Loucy (cell line): Measurements from ENCODE around the gene ARHGAP15.

Experiments used
- H2AFZ ChIP-seq: fragments of 200-600 bp; sonication (generic); 2 replicates; pipeline ENCODE4 v1.6.0; 2016; ENCODE audit warnings: antibody characterized with exemption, mild to moderate bottlenecking, low read length, moderate library complexity
- H3F3A ChIP-seq: fragments of 200-600 bp; 2 replicates; pipeline ENCODE4 v1.6.0; 2016; ENCODE audit warnings: antibody characterized with exemption, low read depth, mild to moderate bottlenecking
- H3K27me3 ChIP-seq: fragments of 200-600 bp; sonication (generic); 2 replicates; pipeline ENCODE4 v1.6.1; 2014; ENCODE audit warnings: low read length, mild to moderate bottlenecking; ENCODE audit not compliant: insufficient read depth, poor library complexity, severe bottlenecking
- H3K36me3 ChIP-seq: fragments of 200-600 bp; sonication (generic); 2 replicates; pipeline ENCODE4 v1.6.1; 2016; ENCODE audit warnings: low read length; ENCODE audit not compliant: insufficient read depth
- H3K4me1 ChIP-seq: fragments of 200-600 bp; sonication (generic); 2 replicates; pipeline ENCODE4 v1.5.1; 2014; ENCODE audit warnings: low read length, mild to moderate bottlenecking; ENCODE audit not compliant: insufficient read depth, poor library complexity, severe bottlenecking
- H3K4me2 ChIP-seq: fragments of 200-600 bp; sonication (generic); 2 replicates; pipeline ENCODE4 v1.6.0; 2014; ENCODE audit warnings: antibody characterized with exemption, low read length, low read depth, mild to moderate bottlenecking; ENCODE audit not compliant: poor library complexity, severe bottlenecking
- H3K4me3 ChIP-seq: fragments of 200-600 bp; sonication (generic); 2 replicates; pipeline ENCODE4 v1.5.1; 2014; ENCODE audit warnings: low read length, mild to moderate bottlenecking, mixed read lengths; ENCODE audit not compliant: poor library complexity, severe bottlenecking
- H3K79me2 ChIP-seq: fragments of 200-600 bp; sonication (generic); 2 replicates; pipeline ENCODE4 v1.6.1; 2014; ENCODE audit warnings: low read length; ENCODE audit not compliant: insufficient read depth
- H3K9ac ChIP-seq: fragments of 200-600 bp; sonication (generic); 2 replicates; pipeline ENCODE4 v1.6.0; 2014; ENCODE audit warnings: mild to moderate bottlenecking, low read depth, low read length, moderate library complexity; ENCODE audit not compliant: poor library complexity, severe bottlenecking
- H3K9me2 ChIP-seq: fragments of 200-600 bp; sonication (generic); replicated peaks from 2 replicates; pipeline ENCODE4 v1.6.1; 2016; ENCODE audit warnings: low read depth, low read length, mixed read lengths
- H3K9me3 ChIP-seq: fragments of 200-600 bp; sonication (generic); 2 replicates; pipeline ENCODE4 v1.6.1; 2014; ENCODE audit warnings: mild to moderate bottlenecking, antibody characterized with exemption, low read length, low read depth; ENCODE audit not compliant: insufficient read depth
- H4K20me1 ChIP-seq: fragments of 200-600 bp; sonication (generic); 2 replicates; pipeline ENCODE4 v1.6.0; 2014; ENCODE audit warnings: antibody characterized with exemption, low read length, mild to moderate bottlenecking; ENCODE audit not compliant: insufficient read depth, poor library complexity, severe bottlenecking
- CTCF ChIP-seq: fragments of 200-600 bp; sonication (generic); conservative IDR thresholded peaks from 2 replicates; pipeline ENCODE4 v1.5.1; 2014; ENCODE audit warnings: mild to moderate bottlenecking, antibody characterized with exemption, low read length
- EZH2phosphoT487 ChIP-seq: fragments of 200-600 bp; IDR thresholded peaks from 2 replicates; pipeline ENCODE4 v1.6.1; 2018; ENCODE audit warnings: antibody characterized with exemption, mild to moderate bottlenecking, moderate library complexity, borderline replicate concordance

ARHGAP15 gene

GRCh38 chr2:143679617-143680016 lies 550.4 kb downstream of the ARHGAP15 start:
- Histone ChIP-seq H3K9me3 (no peaks in the 10 kb centered on the region), H4K20me1 (no peaks in the 10 kb centered on the region), H2AFZ (no peak overlapping the region), H3K36me3 (peaks cover 11% of the 10 kb centered on the region), H3K79me2 (no peaks in the 10 kb centered on the region), H3K4me3 (no peak overlapping the region), H3K4me2 (no peak overlapping the region), H3K4me1 (no peaks in the 10 kb centered on the region), H3K27me3 (no peaks in the 10 kb centered on the region), H3F3A (no peaks in the 10 kb centered on the region), H3K9ac (no peak overlapping the region), H3K9me2 (no peaks in the 10 kb centered on the region)
- no peak for TF ChIP-seq CTCF
- TF ChIP-seq EZH2phosphoT487, result no peak

- H3F3A ChIP-seq, result no peaks in the 10 kb centered on the region
- H3K9ac ChIP-seq, result no peak overlapping the region
- no peaks in the 10 kb centered on the region for H3K79me2 ChIP-seq
- no peak overlapping the region for H3K4me3 ChIP-seq
- H2AFZ ChIP-seq, result no peak overlapping the region
- H3K9me3 ChIP-seq, result no peaks in the 10 kb centered on the region
- H3K36me3 ChIP-seq, result peaks cover 8% of the 10 kb centered on the region
- H3K27me3 ChIP-seq, result no peaks in the 10 kb centered on the region
- H3K4me1 ChIP-seq, result no peaks in the 10 kb centered on the region
- TF ChIP-seq EZH2phosphoT487, result no peak
- no peaks in the 10 kb centered on the region for H4K20me1 ChIP-seq
- no peaks in the 10 kb centered on the region for H3K9me2 ChIP-seq
- no peak overlapping the region for H3K4me2 ChIP-seq
Measured at GRCh38 chr2:143680885-143681405, 551.7 kb downstream of the ARHGAP15 start.

GRCh38 chr2:143682436-143683055 lies 553.3 kb downstream of the ARHGAP15 start:
- Histone ChIP-seq H3K27me3 (no peaks in the 10 kb centered on the region), H3K9me2 (no peaks in the 10 kb centered on the region), H4K20me1 (no peaks in the 10 kb centered on the region), H3K36me3 (peaks cover 8% of the 10 kb centered on the region; the same call in 1 of the 2 replicates), H3K9ac (no peak overlapping the region), H3F3A (no peaks in the 10 kb centered on the region), H3K4me2 (no peak overlapping the region), H3K4me1 (no peaks in the 10 kb centered on the region), H3K9me3 (no peaks in the 10 kb centered on the region), H3K4me3 (no peak overlapping the region), H2AFZ (no peak overlapping the region), H3K79me2 (no peaks in the 10 kb centered on the region)
- no peak for TF ChIP-seq CTCF
- TF ChIP-seq EZH2phosphoT487, result no peak

GRCh38 chr2:143683977-143684376 lies 554.8 kb downstream of the ARHGAP15 start:
- Histone ChIP-seq H3K9me2 (no peaks in the 10 kb centered on the region), H2AFZ (no peak overlapping the region), H3K9ac (no peak overlapping the region), H3K36me3 (peaks cover 6% of the 10 kb centered on the region; the same call in 1 of the 2 replicates), H3K9me3 (no peaks in the 10 kb centered on the region), H3K4me1 (peaks cover 5% of the 10 kb centered on the region), H3F3A (no peaks in the 10 kb centered on the region), H3K27me3 (no peaks in the 10 kb centered on the region), H3K4me2 (no peak overlapping the region), H4K20me1 (no peaks in the 10 kb centered on the region), H3K4me3 (no peak overlapping the region), H3K79me2 (no peaks in the 10 kb centered on the region)
- TF ChIP-seq CTCF (no peak), EZH2phosphoT487 (no peak)
